HCT116 (cell line): ENCODE measurements around the gene PLEKHA5. TPM values are rescaled to one million over a fixed set of nuclear protein-coding genes. Genes with fewer than 3 reads are reported as not detected.

Source experiments
- ATAC-seq: fragments of 200-7000 bp; cut with Tn5 transposase; 2 replicates; pipeline ENCODE4 v1.9.1; 2020; ENCODE audit warnings: mild to moderate bottlenecking, moderate library complexity
- BruUV-seq: library from RNA; stranded (reverse); fragments of 400-500 nt; replicated peaks from 2 replicates; lab custom pipeline; 2021; lab: Mats Ljungman, UMichigan
- CTCF ChIA-PET: fragments of 300-600 bp; sonication (Branson Sonifier 250); formaldehyde crosslinking; loops from one replicate; lab custom pipeline; 2021; ENCODE audit warnings: antibody characterized with exemption; lab: Charles Lee
- POLR2A ChIA-PET: fragments of 300-600, 350-600 bp; sonication (Branson Sonifier 250); formaldehyde crosslinking; loops from one replicate; lab custom pipeline; 2021; ENCODE audit warnings: antibody characterized with exemption; lab: Charles Lee
- RAD21 ChIA-PET, 2 experiments: fragments of 300-600 bp; sonication (Branson Sonifier 250); formaldehyde crosslinking; loops; one replicate each; lab custom pipeline; 2023; ENCODE audit warnings: low total read pairs in 2 of 2; ENCODE audit not compliant: uncharacterized antibody in 2 of 2, unreplicated experiment in 2 of 2, low non-redundant PET in 1 of 2; lab: Charles Lee
- DNase-seq: peaks from one replicate; pipeline ENCODE4 v3.0.0-alpha.2; 2010; ENCODE audit warnings: low read depth, low spot score
- H2AFZ ChIP-seq: fragments of 200-600 bp; shearing (Covaris generic), sonication (generic); 2 replicates; pipeline ENCODE4 v1.6.1; 2017; ENCODE audit warnings: low read depth, mixed run types, mixed read lengths, antibody characterized with exemption, low read length; ENCODE audit not compliant: poor library complexity, severe bottlenecking
- H3K27ac ChIP-seq: 2 replicates; pipeline ENCODE4 v1.5.1; 2012; ENCODE audit warnings: low read depth, low read length
- H3K27me3 ChIP-seq: fragments of 200-600 bp; sonication (generic); 2 replicates; pipeline ENCODE4 v1.6.1; 2016; ENCODE audit warnings: mixed run types, low read length, mixed read lengths; ENCODE audit not compliant: insufficient read depth
- H3K36me3 ChIP-seq, 2 experiments: fragments of 200-500 bp in 1 of 2; fragments of 200-600 bp in 1 of 2; sonication (Bioruptor generic) in 1 of 2; sonication (generic) in 1 of 2; 2 replicates each; pipeline versions ENCODE4 v1.5.1 to v1.6.1; 2014 to 2016; ENCODE audit warnings: low read length in 2 of 2, inconsistent platforms in 1 of 2, mixed read lengths in 1 of 2, mixed run types in 1 of 2; ENCODE audit not compliant: insufficient read depth in 2 of 2, control insufficient read depth in 1 of 2
- H3K4me1 ChIP-seq, 2 experiments: fragments of 200-600 bp in 1 of 2; sonication (generic) in 1 of 2; 2 replicates each; pipeline versions ENCODE4 v1.5.1 to v1.6.1; 2012 to 2017; ENCODE audit warnings: low read length in 2 of 2, inconsistent platforms in 1 of 2, mild to moderate bottlenecking in 1 of 2, mixed read lengths in 1 of 2, mixed run types in 1 of 2, moderate library complexity in 1 of 2; ENCODE audit not compliant: insufficient read depth in 2 of 2, control insufficient read depth in 1 of 2
- H3K4me2 ChIP-seq: fragments of 200-600 bp; sonication (generic); 2 replicates; pipeline ENCODE4 v1.6.1; 2017; ENCODE audit warnings: mixed run types, low read length, mixed read lengths
- H3K4me3 ChIP-seq, 2 experiments: fragments of 200-600 bp in 1 of 2; sonication (generic) in 1 of 2; replicated peaks in 1 of 2; 2 replicates each; pipeline ENCODE4 v1.5.1; 2011 to 2016; ENCODE audit warnings: low read length in 2 of 2, control low read depth in 1 of 2, low read depth in 1 of 2, mild to moderate bottlenecking in 1 of 2, mixed read lengths in 1 of 2, mixed run types in 1 of 2
- H3K79me2 ChIP-seq: fragments of 200-600 bp; sonication (generic); 2 replicates; pipeline ENCODE4 v1.6.1; 2017; ENCODE audit warnings: mild to moderate bottlenecking, mixed run types, low read length, moderate library complexity, mixed read lengths; ENCODE audit not compliant: insufficient read depth
- H3K9ac ChIP-seq: fragments of 200-600 bp; sonication (generic); 2 replicates; pipeline ENCODE4 v1.6.1; 2016; ENCODE audit warnings: low read length, mixed read lengths
- H3K9me2 ChIP-seq: fragments of 200-600 bp; sonication (generic), shearing (Covaris generic); 2 replicates; pipeline ENCODE4 v1.6.1; 2017; ENCODE audit warnings: mixed run types, mild to moderate bottlenecking, moderate library complexity; ENCODE audit not compliant: insufficient read depth
- H3K9me3 ChIP-seq, 2 experiments: fragments of 200-500 bp in 1 of 2; fragments of 200-600 bp in 1 of 2; sonication (Bioruptor generic) in 1 of 2; sonication (generic) in 1 of 2; 2 replicates each; pipeline ENCODE4 v1.6.1; 2014 to 2017; ENCODE audit warnings: low read length in 2 of 2, mixed read lengths in 2 of 2, inconsistent platforms in 1 of 2, low read depth in 1 of 2, mild to moderate bottlenecking in 1 of 2, mixed run types in 1 of 2, moderate library complexity in 1 of 2; ENCODE audit not compliant: control insufficient read depth in 1 of 2, insufficient read depth in 1 of 2
- H4K20me1 ChIP-seq: fragments of 200-600 bp; sonication (generic), shearing (Covaris generic); 2 replicates; pipeline ENCODE4 v1.6.1; 2017; ENCODE audit warnings: mixed run types, mild to moderate bottlenecking, moderate library complexity; ENCODE audit not compliant: insufficient read depth
- CBX3 ChIP-seq: IDR thresholded peaks from 2 replicates; pipeline ENCODE4 v1.6.1; 2012; ENCODE audit warnings: low read depth
- CEBPB ChIP-seq: IDR thresholded peaks from 2 replicates; pipeline ENCODE4 v1.6.1; 2012; ENCODE audit warnings: low read depth
- EGR1 ChIP-seq: IDR thresholded peaks from 2 replicates; pipeline ENCODE4 v1.6.1; 2012; ENCODE audit warnings: low read depth
- ELF1 ChIP-seq: IDR thresholded peaks from 2 replicates; pipeline ENCODE4 v1.6.1; 2012; ENCODE audit warnings: low read depth, borderline replicate concordance
- EZH2phosphoT487 ChIP-seq: fragments of 200-600 bp; IDR thresholded peaks from 2 replicates; pipeline ENCODE4 v1.6.1; 2018; ENCODE audit warnings: antibody characterized with exemption, borderline replicate concordance
- POLR2A ChIP-seq: IDR thresholded peaks from 2 replicates; pipeline ENCODE4 v1.7.0; 2011; ENCODE audit warnings: borderline replicate concordance; ENCODE audit not compliant: insufficient read depth, insufficient read length; ENCODE audit errors: extremely low read depth
- POLR2AphosphoS5 ChIP-seq: IDR thresholded peaks from 2 replicates; pipeline ENCODE4 v1.6.1; 2011; ENCODE audit warnings: mild to moderate bottlenecking, low read depth, low read length, moderate library complexity
- SIN3A ChIP-seq: IDR thresholded peaks from 2 replicates; pipeline ENCODE4 v1.6.1; 2012; ENCODE audit warnings: low read depth
- TCF7L2 ChIP-seq: IDR thresholded peaks from 2 replicates; pipeline ENCODE4 v1.7.0; 2011; ENCODE audit warnings: borderline replicate concordance, inconsistent platforms; ENCODE audit not compliant: insufficient read depth, insufficient read length; ENCODE audit errors: extremely low read depth
- ZNF274 ChIP-seq: fragments of 200-500 bp; sonication (Bioruptor generic); IDR thresholded peaks from 2 replicates; pipeline ENCODE4 v1.6.1; 2014; ENCODE audit warnings: mild to moderate bottlenecking, low read depth, low read length, inconsistent platforms
- intact Hi-C: fragments of 100-400 bp; cut with micrococcal nuclease; formaldehyde crosslinking; loops from 2 replicates; pipeline ENCODE4 v1.10.0; 2022
- total RNA-seq: library from RNA; stranded (reverse); gene quantifications from one replicate; pipeline ENCODE4 v1.2.1, GENCODE V29; 2021; ENCODE audit not compliant: unreplicated experiment
- TF ChIP-seq, protein P1 (sequence below), 3 experiments: fragments of 200-600 bp in 1 of 3; sonication (generic) in 1 of 3; IDR thresholded peaks in 2 of 3; conservative IDR thresholded peaks in 1 of 3; 2 replicates each; pipeline ENCODE4 v1.5.1; 2012 to 2017; ENCODE audit warnings: low read depth in 2 of 3, low read length in 2 of 3, antibody characterized with exemption in 1 of 3, borderline replicate concordance in 1 of 3, control low read depth in 1 of 3, mild to moderate bottlenecking in 1 of 3, mixed read lengths in 1 of 3, mixed run types in 1 of 3, moderate library complexity in 1 of 3; ENCODE audit not compliant: insufficient read depth in 1 of 3
- TF ChIP-seq, protein P2 (sequence below): IDR thresholded peaks from 2 replicates; pipeline ENCODE4 v1.6.1; 2012
- TF ChIP-seq, protein P3 (sequence below): IDR thresholded peaks from 2 replicates; pipeline ENCODE4 v1.6.1; 2012

Gene PLEKHA5
- total RNA-seq, 1 experiment from 2014 or later = 18.9 TPM

DNA sequence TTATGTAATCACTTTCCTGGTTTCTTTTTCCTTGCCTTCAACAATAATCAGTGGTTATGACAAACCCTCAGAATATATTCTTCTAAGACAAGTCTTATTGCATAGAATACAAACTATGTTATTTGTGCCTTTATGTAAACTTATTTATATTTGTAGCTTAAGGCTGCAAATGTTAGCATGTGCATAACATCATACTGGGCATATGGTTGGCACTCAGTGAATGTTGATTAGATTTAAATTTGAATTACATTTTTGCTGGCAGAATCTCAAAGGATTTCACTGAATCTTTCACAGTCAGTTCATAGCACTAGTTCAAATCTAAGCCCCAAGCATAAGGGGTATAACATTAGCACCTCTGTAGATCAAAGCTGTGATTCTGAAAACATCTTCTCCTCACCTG lies 196.6 kb downstream of the PLEKHA5 start:
- Histone ChIP-seq H3K9ac (no peak overlapping the region), H3K27ac (no peak overlapping the region), H3K79me2 (no peaks in the 10 kb centered on the region), H4K20me1 (no peaks in the 10 kb centered on the region), H3K9me2 (no peaks in the 10 kb centered on the region), H3K4me1 (no peaks in the 10 kb centered on the region), H3K9me3 (no peaks in the 10 kb centered on the region; a peak in 1 of 4 replicates), H3K36me3 (no peaks in the 10 kb centered on the region), H3K4me3 (no peak overlapping the region), H3K27me3 (no peaks in the 10 kb centered on the region), H2AFZ (no peak overlapping the region), H3K4me2 (no peak overlapping the region)
- ChIA-PET POLR2A (no interaction called here), CTCF (no interaction called here), RAD21 (no interaction called here)
- BruUV-seq = no TSS peak
- no peak for DNase-seq
- no peak for ATAC-seq
- TF ChIP-seq SIN3A = no peak
- TF ChIP-seq POLR2AphosphoS5 = no peak
- no peak for TF ChIP-seq POLR2A
- no peak for TF ChIP-seq ZNF274
- TF ChIP-seq CEBPB = no peak
- TF ChIP-seq, protein P1, sequence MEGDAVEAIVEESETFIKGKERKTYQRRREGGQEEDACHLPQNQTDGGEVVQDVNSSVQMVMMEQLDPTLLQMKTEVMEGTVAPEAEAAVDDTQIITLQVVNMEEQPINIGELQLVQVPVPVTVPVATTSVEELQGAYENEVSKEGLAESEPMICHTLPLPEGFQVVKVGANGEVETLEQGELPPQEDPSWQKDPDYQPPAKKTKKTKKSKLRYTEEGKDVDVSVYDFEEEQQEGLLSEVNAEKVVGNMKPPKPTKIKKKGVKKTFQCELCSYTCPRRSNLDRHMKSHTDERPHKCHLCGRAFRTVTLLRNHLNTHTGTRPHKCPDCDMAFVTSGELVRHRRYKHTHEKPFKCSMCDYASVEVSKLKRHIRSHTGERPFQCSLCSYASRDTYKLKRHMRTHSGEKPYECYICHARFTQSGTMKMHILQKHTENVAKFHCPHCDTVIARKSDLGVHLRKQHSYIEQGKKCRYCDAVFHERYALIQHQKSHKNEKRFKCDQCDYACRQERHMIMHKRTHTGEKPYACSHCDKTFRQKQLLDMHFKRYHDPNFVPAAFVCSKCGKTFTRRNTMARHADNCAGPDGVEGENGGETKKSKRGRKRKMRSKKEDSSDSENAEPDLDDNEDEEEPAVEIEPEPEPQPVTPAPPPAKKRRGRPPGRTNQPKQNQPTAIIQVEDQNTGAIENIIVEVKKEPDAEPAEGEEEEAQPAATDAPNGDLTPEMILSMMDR (IDR thresholded peaks at IDR 0.05 in 2 of 3, conservative IDR thresholded peaks at IDR 0.05 in 1 of 3; ENCODE audit: borderline replicate concordance in 1 of 3, insufficient read depth in 1 of 3, low read depth in 2 of 3, low read length in 2 of 3) = no peak
- TF ChIP-seq EGR1 = no peak
- no peak for TF ChIP-seq TCF7L2
- intact Hi-C loops = no loop called here

DNA sequence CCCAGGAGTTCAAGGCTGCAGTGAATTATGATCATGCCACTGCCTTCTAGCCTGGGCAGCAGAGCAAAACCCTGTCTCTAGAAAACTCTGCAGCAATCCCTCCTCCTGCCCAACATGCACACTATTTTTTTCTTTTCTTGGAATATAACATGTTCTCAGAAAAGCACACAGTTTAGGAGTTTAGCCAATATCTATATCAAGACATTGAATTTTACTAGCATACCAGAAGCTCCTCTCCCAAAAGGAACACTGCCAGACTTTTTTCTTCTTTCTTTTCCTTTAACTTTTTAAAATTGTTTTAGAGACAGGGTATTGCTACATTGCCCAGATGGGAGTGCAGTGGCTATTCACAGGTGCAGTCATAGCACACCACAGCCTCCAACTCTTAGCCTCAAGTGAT lies 202.7 kb downstream of the PLEKHA5 start:
- no peak overlapping the region for H3K9ac ChIP-seq
- no peak overlapping the region for H3K4me2 ChIP-seq
- DNase-seq (no peak), ATAC-seq (no peak)
- H3K36me3 ChIP-seq = no peaks in the 10 kb centered on the region; a peak in 1 of 4 replicates
- no peak overlapping the region for H3K4me3 ChIP-seq
- H3K4me1 ChIP-seq = no peaks in the 10 kb centered on the region
- ChIA-PET RAD21 (no interaction called here), CTCF (no interaction called here), POLR2A (no interaction called here)
- no peaks in the 10 kb centered on the region for H4K20me1 ChIP-seq
- H3K27ac ChIP-seq = no peak overlapping the region
- H2AFZ ChIP-seq = no peak overlapping the region
- no peaks in the 10 kb centered on the region for H3K27me3 ChIP-seq
- no peaks in the 10 kb centered on the region for H3K79me2 ChIP-seq
- H3K9me3 ChIP-seq = no peaks in the 10 kb centered on the region
- no TSS peak for BruUV-seq
- H3K9me2 ChIP-seq = no peaks in the 10 kb centered on the region
- intact Hi-C loops = no loop called here
- TF ChIP-seq, protein P2, sequence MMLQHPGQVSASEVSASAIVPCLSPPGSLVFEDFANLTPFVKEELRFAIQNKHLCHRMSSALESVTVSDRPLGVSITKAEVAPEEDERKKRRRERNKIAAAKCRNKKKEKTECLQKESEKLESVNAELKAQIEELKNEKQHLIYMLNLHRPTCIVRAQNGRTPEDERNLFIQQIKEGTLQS = no peak
- no peak for TF ChIP-seq POLR2A
- no peak for TF ChIP-seq ELF1
- TF ChIP-seq CBX3 = no peak
- TF ChIP-seq TCF7L2 = no peak
- TF ChIP-seq, protein P3, sequence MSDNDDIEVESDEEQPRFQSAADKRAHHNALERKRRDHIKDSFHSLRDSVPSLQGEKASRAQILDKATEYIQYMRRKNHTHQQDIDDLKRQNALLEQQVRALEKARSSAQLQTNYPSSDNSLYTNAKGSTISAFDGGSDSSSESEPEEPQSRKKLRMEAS = no peak
- TF ChIP-seq ZNF274 = no peak
- TF ChIP-seq, protein P1 (IDR thresholded peaks at IDR 0.05 in 2 of 3, conservative IDR thresholded peaks at IDR 0.05 in 1 of 3; ENCODE audit: borderline replicate concordance in 1 of 3, insufficient read depth in 1 of 3, low read depth in 2 of 3, low read length in 2 of 3) = no peak
- TF ChIP-seq SIN3A = no peak
- TF ChIP-seq EZH2phosphoT487 = no peak
